LNCAP (cell line): ENCODE results near the gene AARSD1.
A peak's percentile ranks its signal among the peaks of the same experiment; 100 is the strongest.

Source experiments
- CTCF ChIP-seq: fragments of 450-650 bp; IDR thresholded peaks from 2 replicates; pipeline ENCODE4 v1.5.1; 2017; ENCODE audit warnings: mild to moderate bottlenecking

AARSD1 gene

GRCh38 chr17:42985225-42985624 is 21.0 kb upstream of the AARSD1 start:
- TF ChIP-seq CTCF, result no peak

- TF ChIP-seq CTCF, result no peak
Observed at GRCh38 chr17:42982266-42982665, 18.0 kb upstream of the AARSD1 start.

GRCh38 chr17:42980766-42981397 is 16.6 kb upstream of the AARSD1 start:
- peak; percentile 45; the same call in 1 of the 2 replicates for TF ChIP-seq CTCF

GRCh38 chr17:42980274-42980765 is 16.1 kb upstream of the AARSD1 start, which contains the start of gene RUNDC1:
RUNDC1 (plus strand) TSS chr17:42980565; CDS start chr17:42980577, 12 bp downstream.
- no peak for TF ChIP-seq CTCF

GRCh38 chr17:42979511-42980273 is 15.4 kb upstream of the AARSD1 start, which contains the start of gene PTGES3L:
PTGES3L (minus strand) TSS chr17:42980080; CDS start chr17:42980053, 27 bp downstream.
- TF ChIP-seq CTCF, result no peak

GRCh38 chr17:42975265-42975664 is 11.0 kb upstream of the AARSD1 start:
- TF ChIP-seq CTCF, result no peak

- TF ChIP-seq CTCF, result no peak
Observed at GRCh38 chr17:42971589-42971988, 7.3 kb upstream of the AARSD1 start.
